ENCODE measurements around the gene MYL4. TPM values are rescaled to one million over a fixed set of nuclear protein-coding genes. Genes with fewer than 3 reads are reported as not detected.
"Not testable (repeated sequence)": the region's sequence is repeated elsewhere in the genome, so short reads cannot be mapped to it uniquely, and the experiment has no call there.

Gene MYL4
- total RNA-seq = not detected

GRCh38 chr17:47208744-47209488 is at the start of gene MYL4:
Gene MYL4, plus strand, starts transcription at chr17:47209348. Its CDS starts 75 bp downstream, at chr17:47209423.
- Histone ChIP-seq H3K27me3 (no peaks in the 10 kb centered on the region), H3K36me3 (no peaks in the 10 kb centered on the region), H3K4me1 (peaks cover 0 to 24% (median 7%) of the 10 kb centered on the region in 3 donors), H3K27ac (no peak within 1 kb of the TSS), H3K9me3 (no peaks in the 10 kb centered on the region), H3K4me3 (no peak within 1 kb of the TSS)
- intact Hi-C loops (cut with DNase I) = no loop called here
- TF ChIP-seq CTCF (IDR thresholded peaks at IDR 0.05) (no peak), POLR2A (IDR thresholded peaks at IDR 0.05) (no peak)
- 79 to 87% methylated on average over 4 to 5 of the region's 6 CpGs for WGBS, 2 donors
- no peak for DNase-seq

DNA sequence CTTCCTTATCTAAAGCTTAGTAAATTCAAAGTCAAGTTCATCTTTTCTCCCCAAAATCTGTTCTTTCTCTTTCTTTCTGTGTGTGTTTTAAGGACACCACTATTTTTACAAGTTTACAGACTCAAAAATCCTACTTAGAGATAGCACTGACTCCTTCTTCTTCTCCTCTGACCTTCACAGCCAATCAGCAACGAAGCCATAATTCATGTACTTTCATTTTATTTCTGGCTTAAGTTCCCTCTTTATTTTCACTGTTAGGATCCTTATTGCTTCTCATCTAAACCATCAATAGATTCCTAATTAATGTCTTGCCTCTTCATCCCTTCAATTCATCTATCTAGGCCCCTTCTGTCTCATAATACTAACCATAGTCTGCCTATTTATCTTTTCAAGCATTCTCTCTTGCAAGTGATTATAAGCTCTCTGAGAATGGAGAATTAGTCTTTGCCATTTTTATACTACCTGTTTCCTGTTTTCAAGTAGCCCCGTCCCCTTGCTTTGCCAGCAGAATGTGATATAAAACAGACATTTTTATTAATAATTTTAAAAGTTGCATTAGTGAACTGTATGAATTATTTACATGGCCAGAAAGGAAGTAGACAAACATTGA is 47.0 kb upstream of the MYL4 start:
- Histone ChIP-seq H3K27ac (no peak overlapping the region), H3K27me3 (no peaks in the 10 kb centered on the region), H3K4me3 (no peak overlapping the region), H3K4me1 (peaks cover 0 to 8% (median 0%) of the 10 kb centered on the region in 3 donors), H3K9me3 (no peaks in the 10 kb centered on the region), H3K36me3 (peaks cover 0 to 92% (median 3%) of the 10 kb centered on the region in 3 donors)
- WGBS, 2 donors = 58 to 79% methylated on average over 2 of the region's 2 CpGs
- intact Hi-C loops (cut with DNase I) = no loop called here
- TF ChIP-seq POLR2A (IDR thresholded peaks at IDR 0.05) = no peak
- TF ChIP-seq CTCF (IDR thresholded peaks at IDR 0.05) = no peak
- no peak for DNase-seq

DNA sequence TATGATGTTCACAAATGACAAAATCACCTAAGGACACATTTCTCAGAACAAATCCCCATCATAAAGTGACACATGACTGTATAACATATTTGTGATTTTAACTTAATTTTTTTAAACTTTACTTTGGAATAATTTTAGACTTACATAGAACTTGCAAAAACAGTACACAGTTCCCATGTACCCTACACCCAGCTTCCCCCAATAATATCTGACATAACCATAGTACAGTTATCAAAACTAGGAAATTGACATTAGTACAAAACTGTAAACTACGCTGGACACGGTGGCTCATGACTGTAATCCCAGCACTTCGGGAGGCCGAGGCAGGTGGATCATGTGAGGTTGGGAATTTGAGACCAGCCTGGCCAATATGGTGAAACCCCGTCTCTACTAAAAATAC is 44.9 kb upstream of the MYL4 start:
- Histone ChIP-seq H3K4me3 (no peak overlapping the region), H3K27me3 (no peaks in the 10 kb centered on the region), H3K4me1 (peaks cover 0 to 8% (median 0%) of the 10 kb centered on the region in 3 donors), H3K27ac (no peak overlapping the region), H3K9me3 (no peaks in the 10 kb centered on the region), H3K36me3 (peaks cover 0 to 93% (median 4%) of the 10 kb centered on the region in 3 donors)
- WGBS, 2 donors = 95 to 96% methylated on average over 5 of the region's 5 CpGs
- TF ChIP-seq POLR2A (IDR thresholded peaks at IDR 0.05) (no peak), CTCF (IDR thresholded peaks at IDR 0.05) (no peak)
- no peak for DNase-seq
- intact Hi-C loops (cut with DNase I) = no loop called here

GRCh38 chr17:47165137-47165536 is 44.0 kb upstream of the MYL4 start:
- Histone ChIP-seq H3K36me3 (peaks cover 0 to 93% (median 4%) of the 10 kb centered on the region in 3 donors), H3K4me3 (no peak overlapping the region), H3K27me3 (no peaks in the 10 kb centered on the region), H3K9me3 (no peaks in the 10 kb centered on the region), H3K4me1 (peaks cover 0 to 8% (median 0%) of the 10 kb centered on the region in 3 donors), H3K27ac (no peak overlapping the region)
- 87 to 89% methylated on average over 2 of the region's 2 CpGs for WGBS, 2 donors
- intact Hi-C loops (cut with DNase I) = no loop called here
- no peak for TF ChIP-seq CTCF (IDR thresholded peaks at IDR 0.05)
- no peak for TF ChIP-seq POLR2A (IDR thresholded peaks at IDR 0.05)
- no peak for DNase-seq

DNA sequence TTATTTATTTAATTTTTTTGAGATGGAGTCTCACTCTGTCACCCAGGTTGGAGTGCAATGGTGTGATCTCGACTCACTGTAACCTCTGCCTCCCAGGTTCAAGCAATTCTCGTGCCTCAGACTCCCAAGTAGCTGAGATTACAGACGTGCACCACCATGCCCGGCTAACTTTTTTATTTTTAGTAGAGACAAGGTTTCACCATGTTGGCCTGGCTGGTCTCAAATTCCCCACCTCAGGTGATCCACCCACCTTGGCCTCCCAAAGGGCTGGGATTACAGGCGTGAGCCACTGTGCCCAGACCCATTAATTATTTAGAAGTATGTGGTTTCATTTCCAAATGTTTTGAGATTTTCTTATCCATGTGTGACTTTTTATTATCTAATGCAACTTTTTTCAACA is 42.3 kb upstream of the MYL4 start:
- H3K9me3 ChIP-seq; H3K4me1 ChIP-seq; DNase-seq; intact Hi-C loops (cut with DNase I); H3K27ac ChIP-seq; H3K4me3 ChIP-seq; H3K27me3 ChIP-seq: not testable (repeated sequence)
- WGBS, 2 donors = 91 to 93% methylated on average over 5 of the region's 5 CpGs
- peaks cover 0 to 86% (median 4%) of the 10 kb centered on the region in 3 donors for H3K36me3 ChIP-seq

DNA sequence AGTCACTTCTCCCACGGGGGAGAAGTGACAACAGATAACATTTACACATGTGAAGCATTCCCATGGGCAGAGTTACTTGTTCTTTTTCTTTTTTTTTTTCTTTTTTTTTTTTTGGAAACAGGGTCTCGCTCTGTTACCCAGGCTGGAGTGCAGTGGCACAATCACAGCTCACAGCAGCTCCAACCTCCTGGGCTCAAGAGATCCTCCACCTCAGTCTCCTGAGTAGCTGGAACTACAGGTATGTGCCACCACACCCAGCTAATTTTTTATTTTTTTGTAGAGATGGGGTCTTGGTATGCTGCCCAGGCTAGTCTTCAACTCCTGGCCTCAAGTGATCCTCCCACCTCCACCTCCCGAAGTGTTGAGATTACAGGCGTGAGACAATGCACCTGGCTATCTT is 40.3 kb upstream of the MYL4 start:
- H3K4me1 ChIP-seq; H3K27ac ChIP-seq; intact Hi-C loops (cut with DNase I); DNase-seq; H3K4me3 ChIP-seq; H3K27me3 ChIP-seq; H3K9me3 ChIP-seq: not testable (repeated sequence)
- WGBS, 2 donors = 85 to 96% methylated on average over 4 of the region's 4 CpGs
- peaks cover 0 to 78% (median 4%) of the 10 kb centered on the region in 3 donors for H3K36me3 ChIP-seq

Measured in esophagus squamous epithelium (tissue), 5 donors.